ENCODE measurements around the gene CEMIP. TPM values are rescaled to one million over a fixed set of nuclear protein-coding genes. Genes with fewer than 3 reads are reported as not detected.

CEMIP gene
- polyA plus RNA-seq, 3 donors = not detected

GRCh38 chr15:80931721-80932512 lies 152.7 kb downstream of the CEMIP start:
- no peaks in the 10 kb centered on the region for H3K36me3 ChIP-seq (replicated peaks in 1 of 2; ENCODE audit: control insufficient read depth in 1 of 2, insufficient read depth in 2 of 2, low read length in 2 of 2)
- WGBS (ENCODE audit: insufficient coverage) = 97% methylated on average over 19 of the region's 20 CpGs
- H4K20me1 ChIP-seq (ENCODE audit: insufficient read depth, low read length) = no peaks in the 10 kb centered on the region
- no peaks in the 10 kb centered on the region for H3K27me3 ChIP-seq (ENCODE audit: control insufficient read depth in 2 of 2, insufficient read depth in 2 of 2, low read length in 2 of 2)
- DNase-seq = no peak
- Mint-ChIP-seq H3K4me1 (no peaks in the 10 kb centered on the region), H3K27ac (no peak overlapping the region), H3K27me3 (ENCODE audit: low read depth in 3 of 3) (peaks cover 0 to 4% (median 1%) of the 10 kb centered on the region in 3 donors), H3K36me3 (peaks cover 4 to 7% of the 10 kb centered on the region in 2 donors), H3K9me3 (peaks cover 0 to 3% (median 0%) of the 10 kb centered on the region in 7 donors), H3K4me3 (no peak overlapping the region)
- no peak overlapping the region for H3K4me2 ChIP-seq (replicated peaks; ENCODE audit: extremely low read depth, low read length, poor library complexity, severe bottlenecking)
- TF ChIP-seq CTCF (IDR thresholded peaks at IDR 0.05) = no peak
- intact Hi-C loops (cut with micrococcal nuclease) = no loop called here
- H3K79me2 ChIP-seq (ENCODE audit: insufficient read depth, low read length) = no peaks in the 10 kb centered on the region
- no peak overlapping the region for H3K27ac ChIP-seq (ENCODE audit: low read depth in 1 of 2, low read length in 2 of 2)
- no peak overlapping the region for H3K4me3 ChIP-seq (replicated peaks in 1 of 3; ENCODE audit: low read depth in 2 of 3, low read length in 3 of 3)
- H3K4me1 ChIP-seq (ENCODE audit: control insufficient read depth in 1 of 2, insufficient read depth in 2 of 2, low read length in 2 of 2) = no peaks in the 10 kb centered on the region
- H2AFZ ChIP-seq (ENCODE audit: insufficient read depth, low read depth, low read length, poor library complexity, severe bottlenecking) = no peak overlapping the region
- no peaks in the 10 kb centered on the region for H3K9me3 ChIP-seq (replicated peaks in 1 of 2; ENCODE audit: control insufficient read depth in 1 of 2, insufficient read depth in 1 of 2, low read length in 2 of 2)
- H3K9ac ChIP-seq (ENCODE audit: insufficient read depth, low read length, poor library complexity, severe bottlenecking) = no peak overlapping the region

- Histone ChIP-seq H3K4me1 (ENCODE audit: control insufficient read depth in 1 of 2, insufficient read depth in 2 of 2, low read length in 2 of 2) (no peaks in the 10 kb centered on the region), H3K79me2 (ENCODE audit: insufficient read depth, low read length) (no peaks in the 10 kb centered on the region), H3K9ac (ENCODE audit: insufficient read depth, low read length, poor library complexity, severe bottlenecking) (no peak overlapping the region), H3K9me3 (replicated peaks in 1 of 2; ENCODE audit: control insufficient read depth in 1 of 2, insufficient read depth in 1 of 2, low read length in 2 of 2) (no peaks in the 10 kb centered on the region), H3K27ac (ENCODE audit: low read depth in 1 of 2, low read length in 2 of 2) (no peak overlapping the region), H2AFZ (ENCODE audit: insufficient read depth, low read depth, low read length, poor library complexity, severe bottlenecking) (no peak overlapping the region), H4K20me1 (ENCODE audit: insufficient read depth, low read length) (no peaks in the 10 kb centered on the region), H3K4me2 (replicated peaks; ENCODE audit: extremely low read depth, low read length, poor library complexity, severe bottlenecking) (no peak overlapping the region), H3K36me3 (replicated peaks in 1 of 2; ENCODE audit: control insufficient read depth in 1 of 2, insufficient read depth in 2 of 2, low read length in 2 of 2) (no peaks in the 10 kb centered on the region), H3K4me3 (replicated peaks in 1 of 3; ENCODE audit: low read depth in 2 of 3, low read length in 3 of 3) (no peak overlapping the region), H3K27me3 (ENCODE audit: control insufficient read depth in 2 of 2, insufficient read depth in 2 of 2, low read length in 2 of 2) (no peaks in the 10 kb centered on the region)
- no peak overlapping the region for H3K4me3 Mint-ChIP-seq
- H3K27ac Mint-ChIP-seq = no peak overlapping the region
- peaks cover 4 to 7% of the 10 kb centered on the region in 2 donors for H3K36me3 Mint-ChIP-seq
- no peak for DNase-seq
- WGBS (ENCODE audit: insufficient coverage) = 100% methylated on average over 1 of the region's 5 CpGs
- no peak for TF ChIP-seq CTCF (IDR thresholded peaks at IDR 0.05)
- H3K27me3 Mint-ChIP-seq (ENCODE audit: low read depth in 3 of 3) = peaks cover 0 to 4% (median 1%) of the 10 kb centered on the region in 3 donors
- intact Hi-C loops (cut with micrococcal nuclease) = no loop called here
- H3K9me3 Mint-ChIP-seq = peaks cover 0 to 3% (median 0%) of the 10 kb centered on the region in 7 donors
- no peaks in the 10 kb centered on the region for H3K4me1 Mint-ChIP-seq
Observed at GRCh38 chr15:80932513-80932815, 153.3 kb downstream of the CEMIP start.
